Panc1 (cell line): Measurements from ENCODE around the gene TNFRSF25. TPM values are rescaled to one million over a fixed set of nuclear protein-coding genes. Genes with fewer than 3 reads are reported as not detected.
"Not testable (repeated sequence)": the region's sequence is repeated elsewhere in the genome, so short reads cannot be mapped to it uniquely, and the experiment has no call there.

ENCODE experiments used
- ATAC-seq: fragments of 200-7000 bp; cut with Tn5 transposase; 2 replicates; pipeline ENCODE4 v1.9.1; 2020; ENCODE audit warnings: mild to moderate bottlenecking, moderate library complexity
- BruUV-seq: library from RNA; stranded (reverse); fragments of 400-500 nt; replicated peaks from 2 replicates; lab custom pipeline; 2021; lab: Mats Ljungman, UMichigan
- CTCF ChIA-PET: fragments of 300-600 bp; sonication (Branson Sonifier 250); formaldehyde crosslinking; loops from one replicate; lab custom pipeline; 2022; ENCODE audit warnings: antibody characterized with exemption; lab: Charles Lee
- POLR2A ChIA-PET: fragments of 300-600 bp; sonication (Branson Sonifier 250); formaldehyde crosslinking; loops from one replicate; lab custom pipeline; 2022; ENCODE audit warnings: antibody characterized with exemption; lab: Charles Lee
- DNase-seq: peaks from one replicate; pipeline ENCODE4 v3.0.0-alpha.2; 2010; ENCODE audit warnings: low read depth, low spot score
- H3K27ac ChIP-seq: 2 replicates; pipeline ENCODE4 v1.5.1; 2011; ENCODE audit warnings: mild to moderate bottlenecking, low read length, inconsistent platforms
- H3K27me3 ChIP-seq: fragments of 200-500 bp; sonication (Bioruptor generic); 2 replicates; pipeline ENCODE4 v1.6.0; 2014; ENCODE audit warnings: low read length, inconsistent platforms; ENCODE audit not compliant: control insufficient read depth, insufficient read depth
- H3K36me3 ChIP-seq: fragments of 200-500 bp; sonication (Bioruptor generic); 2 replicates; pipeline ENCODE4 v1.5.1; 2014; ENCODE audit warnings: inconsistent platforms, mild to moderate bottlenecking, low read length, moderate library complexity; ENCODE audit not compliant: control insufficient read depth, insufficient read depth
- H3K4me1 ChIP-seq: 2 replicates; pipeline ENCODE4 v1.5.1; 2011; ENCODE audit warnings: inconsistent platforms, mild to moderate bottlenecking, low read length, moderate library complexity; ENCODE audit not compliant: control insufficient read depth, insufficient read depth
- H3K4me3 ChIP-seq, 2 experiments: 2 replicates each; pipeline ENCODE4 v1.5.1; 2011 to 2012; ENCODE audit warnings: low read depth in 2 of 2, low read length in 2 of 2, mild to moderate bottlenecking in 2 of 2, inconsistent platforms in 1 of 2, moderate library complexity in 1 of 2
- H3K9me3 ChIP-seq: fragments of 200-500 bp; sonication (Bioruptor generic); 2 replicates; pipeline ENCODE4 v1.5.1; 2014; ENCODE audit warnings: low read depth, mild to moderate bottlenecking, inconsistent platforms, low read length, moderate library complexity; ENCODE audit not compliant: control insufficient read depth, insufficient read depth
- POLR2AphosphoS5 ChIP-seq: IDR thresholded peaks from 2 replicates; pipeline ENCODE4 v1.6.1; 2012; ENCODE audit warnings: mild to moderate bottlenecking, low read depth, low read length, moderate library complexity
- in situ Hi-C: cut with HindIII; loops from 2 replicates; pipeline ENCODE4 v1.10.0; 2016; ENCODE audit warnings: low sequenced_read_pairs, low pct_unique_long_range_greater_than_20kb
- intact Hi-C: fragments of 100-400 bp; cut with micrococcal nuclease; formaldehyde crosslinking; loops from one replicate; pipeline ENCODE4 v1.10.0; 2022; ENCODE audit not compliant: unreplicated experiment
- total RNA-seq: library from RNA; stranded (reverse); gene quantifications from one replicate; pipeline ENCODE4 v1.2.1, GENCODE V29; 2021; ENCODE audit not compliant: unreplicated experiment
- TF ChIP-seq, protein P1 (sequence below), 2 experiments: IDR thresholded peaks; 2 replicates each; pipeline ENCODE4 v1.6.1; 2011 to 2012; ENCODE audit warnings: low read depth in 2 of 2, control low read depth in 1 of 2, low read length in 1 of 2, mild to moderate bottlenecking in 1 of 2, moderate library complexity in 1 of 2; ENCODE audit not compliant: insufficient read depth in 1 of 2

The TNFRSF25 gene
- total RNA-seq, 1 experiment from 2014 or later: 7.0 TPM

DNA sequence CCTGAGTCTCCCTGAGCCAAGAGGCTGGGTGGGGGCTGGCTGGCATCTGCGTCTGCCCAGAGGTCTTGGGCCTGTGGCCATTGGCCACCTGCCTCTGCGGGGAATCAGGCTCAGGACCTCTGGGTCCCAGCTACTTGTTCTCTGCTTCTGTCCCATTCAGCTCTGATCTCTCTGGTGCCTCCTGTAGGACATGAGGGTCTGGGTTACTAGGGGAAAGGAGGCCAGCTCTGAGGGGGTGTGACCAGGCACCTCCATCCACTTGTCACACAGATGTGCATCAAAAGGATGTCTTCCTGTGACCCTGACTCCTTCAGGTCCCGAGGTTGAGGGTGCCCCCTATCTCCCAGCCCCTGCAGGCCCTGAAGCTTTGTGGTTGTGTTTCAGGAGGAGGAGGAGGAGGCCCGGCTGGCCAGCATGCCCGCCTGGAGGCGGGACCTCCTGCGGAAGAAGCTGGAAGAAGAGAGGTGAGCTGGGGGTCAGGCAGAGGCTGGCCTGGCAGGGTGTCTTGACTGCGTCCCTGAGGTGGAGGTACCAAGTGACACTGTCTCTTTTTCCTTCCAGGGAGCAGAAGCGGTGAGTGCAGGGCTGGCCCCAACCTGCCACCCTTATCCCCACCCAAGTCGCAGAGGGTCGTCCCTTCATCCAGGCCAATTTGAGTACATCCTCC, 9.0 kb downstream of the TNFRSF25 start:
- H3K36me3 ChIP-seq: no peaks in the 10 kb centered on the region
- intact Hi-C loops: no loop called here
- H3K9me3 ChIP-seq: no peaks in the 10 kb centered on the region
- ChIA-PET CTCF (no interaction called here), POLR2A (no interaction called here)
- ATAC-seq (peak; percentile 58), DNase-seq (no peak)
- H3K27me3 ChIP-seq: no peaks in the 10 kb centered on the region
- no TSS peak for BruUV-seq
- H3K27ac ChIP-seq: no peak overlapping the region
- in situ Hi-C loops: no loop called here
- H3K4me3 ChIP-seq: no peak overlapping the region
- no peaks in the 10 kb centered on the region for H3K4me1 ChIP-seq
- TF ChIP-seq POLR2AphosphoS5: no peak

DNA sequence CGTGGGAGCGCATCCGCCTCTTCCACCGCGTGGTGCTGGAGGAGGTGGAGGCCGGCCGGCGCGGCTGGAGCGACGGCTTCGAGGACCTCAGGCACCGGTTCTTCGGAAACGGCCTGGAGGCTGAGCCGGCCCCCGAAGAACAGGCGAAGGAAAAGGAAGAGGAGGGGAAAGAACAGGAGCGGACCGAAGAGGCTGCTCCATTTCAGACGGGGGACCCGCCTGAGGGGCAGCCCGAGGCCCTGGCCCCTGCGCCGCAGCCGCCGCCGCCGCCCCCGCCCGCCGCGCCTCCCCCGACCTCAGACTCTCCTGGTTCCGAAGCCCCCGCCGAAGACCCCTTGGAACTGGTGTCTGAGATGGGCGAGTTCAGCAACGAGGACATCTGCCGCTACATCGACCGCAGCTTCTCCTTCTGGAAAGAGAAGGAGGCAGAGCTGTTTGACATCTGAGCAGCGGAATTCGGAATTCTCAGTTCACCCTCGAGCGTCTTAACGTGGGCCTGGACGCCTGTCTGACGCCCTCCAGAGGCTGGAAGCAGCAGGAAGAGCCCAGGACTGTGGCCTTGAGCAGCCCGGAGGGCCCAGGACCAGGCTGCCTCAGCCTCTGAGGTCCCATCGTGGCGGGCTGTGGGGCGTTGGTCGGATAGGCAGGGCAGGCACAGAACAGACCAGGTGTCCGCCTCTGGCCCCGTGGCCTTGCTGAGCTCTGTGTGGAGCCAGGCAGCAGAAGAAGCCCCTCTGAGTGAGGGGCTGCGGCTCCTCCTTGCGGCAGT, 10.0 kb downstream of the TNFRSF25 start:
- H3K9me3 ChIP-seq, H3K36me3 ChIP-seq, CTCF ChIA-PET, POLR2A ChIA-PET, ATAC-seq, intact Hi-C loops, DNase-seq, in situ Hi-C loops, BruUV-seq, H3K4me1 ChIP-seq, H3K4me3 ChIP-seq, H3K27me3 ChIP-seq, H3K27ac ChIP-seq: not testable (repeated sequence)

DNA sequence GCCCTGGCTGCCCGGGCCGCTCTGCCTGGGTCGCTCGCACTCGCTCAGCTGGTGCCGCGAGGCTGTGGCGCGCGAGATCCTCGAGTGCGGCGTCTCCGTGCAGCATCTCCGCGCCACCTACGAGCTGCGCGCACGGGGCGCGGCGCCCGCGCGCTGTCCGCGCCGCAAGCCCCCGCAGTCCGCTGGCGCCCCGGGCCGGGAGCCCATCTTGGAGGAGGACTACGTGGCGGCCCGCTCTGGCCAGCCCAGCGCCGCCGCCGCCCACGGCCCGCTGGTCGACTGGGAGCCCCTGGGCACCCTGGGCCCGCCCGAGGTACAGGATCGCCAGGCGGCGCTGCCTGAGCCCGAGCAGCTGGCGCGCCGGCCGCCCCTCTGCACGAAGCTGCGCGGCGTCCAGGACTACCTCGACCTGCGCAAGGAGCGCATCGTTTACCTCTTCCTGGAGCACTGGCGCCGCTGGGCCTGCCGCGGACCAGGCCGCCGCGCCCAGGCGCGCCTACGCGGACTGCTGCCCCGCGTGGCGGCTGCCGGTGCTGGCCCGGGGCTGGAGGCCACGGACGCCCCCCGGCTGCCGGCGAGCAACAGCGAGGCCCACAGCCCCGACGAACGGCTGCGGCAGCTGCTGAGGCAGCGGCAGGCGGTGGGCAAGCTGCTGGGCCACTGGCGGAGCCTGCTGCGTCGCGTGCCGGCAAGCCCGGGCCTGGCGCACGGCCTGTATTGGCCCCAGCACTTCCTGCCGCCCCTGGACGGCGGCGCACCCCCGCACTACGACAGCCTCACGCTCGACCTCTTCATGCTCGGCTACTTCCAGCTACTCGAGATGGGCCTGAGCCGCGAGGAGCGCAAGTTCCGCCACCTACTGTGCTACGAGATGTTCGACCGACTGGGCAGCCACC, 10.9 kb downstream of the TNFRSF25 start:
- TF ChIP-seq, protein P1, sequence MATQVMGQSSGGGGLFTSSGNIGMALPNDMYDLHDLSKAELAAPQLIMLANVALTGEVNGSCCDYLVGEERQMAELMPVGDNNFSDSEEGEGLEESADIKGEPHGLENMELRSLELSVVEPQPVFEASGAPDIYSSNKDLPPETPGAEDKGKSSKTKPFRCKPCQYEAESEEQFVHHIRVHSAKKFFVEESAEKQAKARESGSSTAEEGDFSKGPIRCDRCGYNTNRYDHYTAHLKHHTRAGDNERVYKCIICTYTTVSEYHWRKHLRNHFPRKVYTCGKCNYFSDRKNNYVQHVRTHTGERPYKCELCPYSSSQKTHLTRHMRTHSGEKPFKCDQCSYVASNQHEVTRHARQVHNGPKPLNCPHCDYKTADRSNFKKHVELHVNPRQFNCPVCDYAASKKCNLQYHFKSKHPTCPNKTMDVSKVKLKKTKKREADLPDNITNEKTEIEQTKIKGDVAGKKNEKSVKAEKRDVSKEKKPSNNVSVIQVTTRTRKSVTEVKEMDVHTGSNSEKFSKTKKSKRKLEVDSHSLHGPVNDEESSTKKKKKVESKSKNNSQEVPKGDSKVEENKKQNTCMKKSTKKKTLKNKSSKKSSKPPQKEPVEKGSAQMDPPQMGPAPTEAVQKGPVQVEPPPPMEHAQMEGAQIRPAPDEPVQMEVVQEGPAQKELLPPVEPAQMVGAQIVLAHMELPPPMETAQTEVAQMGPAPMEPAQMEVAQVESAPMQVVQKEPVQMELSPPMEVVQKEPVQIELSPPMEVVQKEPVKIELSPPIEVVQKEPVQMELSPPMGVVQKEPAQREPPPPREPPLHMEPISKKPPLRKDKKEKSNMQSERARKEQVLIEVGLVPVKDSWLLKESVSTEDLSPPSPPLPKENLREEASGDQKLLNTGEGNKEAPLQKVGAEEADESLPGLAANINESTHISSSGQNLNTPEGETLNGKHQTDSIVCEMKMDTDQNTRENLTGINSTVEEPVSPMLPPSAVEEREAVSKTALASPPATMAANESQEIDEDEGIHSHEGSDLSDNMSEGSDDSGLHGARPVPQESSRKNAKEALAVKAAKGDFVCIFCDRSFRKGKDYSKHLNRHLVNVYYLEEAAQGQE (IDR thresholded peaks at IDR 0.05; ENCODE audit: insufficient read depth in 1 of 2, low read depth in 2 of 2, low read length in 1 of 2): no peak
- in situ Hi-C loops (no loop called here), intact Hi-C loops (no loop called here)
- H3K27ac ChIP-seq: no peak overlapping the region
- H3K4me1 ChIP-seq: no peaks in the 10 kb centered on the region
- DNase-seq (no peak), ATAC-seq (no peak)
- no TSS peak for BruUV-seq
- POLR2A ChIA-PET: no interaction called here
- CTCF ChIA-PET: no interaction called here
- no peak overlapping the region for H3K4me3 ChIP-seq
- no peaks in the 10 kb centered on the region for H3K27me3 ChIP-seq
- no peaks in the 10 kb centered on the region for H3K36me3 ChIP-seq
- no peaks in the 10 kb centered on the region for H3K9me3 ChIP-seq

- BruUV-seq, H3K4me1 ChIP-seq, DNase-seq, H3K27me3 ChIP-seq, intact Hi-C loops, H3K36me3 ChIP-seq, in situ Hi-C loops, H3K9me3 ChIP-seq, ATAC-seq, H3K4me3 ChIP-seq, POLR2A ChIA-PET, CTCF ChIA-PET, H3K27ac ChIP-seq: not testable (repeated sequence)
Observed at GRCh38 chr1:6453895-6454855, 11.8 kb downstream of the TNFRSF25 start.
